Measurements from ENCODE around the gene KIAA1671. TPM values are rescaled to one million over a fixed set of nuclear protein-coding genes. Genes with fewer than 3 reads are reported as not detected.
A peak's percentile ranks its signal among the peaks of the same experiment; 100 is the strongest.
"Not testable (repeated sequence)": the region's sequence is repeated elsewhere in the genome, so short reads cannot be mapped to it uniquely, and the experiment has no call there.

Gene KIAA1671
- total RNA-seq, 1 donor from 2014 or later = 62.1 TPM

DNA sequence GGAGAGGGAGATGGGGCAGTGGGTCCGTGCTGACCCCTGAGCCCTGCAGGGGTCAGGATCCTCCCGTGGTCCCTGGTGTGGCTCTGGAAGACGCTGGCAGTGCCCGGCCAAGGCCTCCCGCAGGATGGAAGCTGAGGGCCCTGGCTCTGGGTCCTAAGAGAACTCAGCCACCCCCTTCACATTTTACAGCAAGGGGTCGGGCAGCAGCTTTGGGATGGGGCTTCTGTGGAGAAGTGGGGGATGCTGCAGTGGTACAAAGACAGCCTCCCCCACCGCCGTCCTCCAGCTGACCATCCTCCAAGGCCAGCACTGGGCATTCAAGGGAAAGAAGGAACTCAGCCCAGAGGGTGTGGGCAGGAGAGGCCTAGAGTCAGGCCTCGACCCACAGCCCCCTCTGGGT lies 225.4 kb downstream of the KIAA1671 start:
- no peak for DNase-seq (ENCODE audit: low spot score, unreplicated experiment)
- TF ChIP-seq, protein P1, sequence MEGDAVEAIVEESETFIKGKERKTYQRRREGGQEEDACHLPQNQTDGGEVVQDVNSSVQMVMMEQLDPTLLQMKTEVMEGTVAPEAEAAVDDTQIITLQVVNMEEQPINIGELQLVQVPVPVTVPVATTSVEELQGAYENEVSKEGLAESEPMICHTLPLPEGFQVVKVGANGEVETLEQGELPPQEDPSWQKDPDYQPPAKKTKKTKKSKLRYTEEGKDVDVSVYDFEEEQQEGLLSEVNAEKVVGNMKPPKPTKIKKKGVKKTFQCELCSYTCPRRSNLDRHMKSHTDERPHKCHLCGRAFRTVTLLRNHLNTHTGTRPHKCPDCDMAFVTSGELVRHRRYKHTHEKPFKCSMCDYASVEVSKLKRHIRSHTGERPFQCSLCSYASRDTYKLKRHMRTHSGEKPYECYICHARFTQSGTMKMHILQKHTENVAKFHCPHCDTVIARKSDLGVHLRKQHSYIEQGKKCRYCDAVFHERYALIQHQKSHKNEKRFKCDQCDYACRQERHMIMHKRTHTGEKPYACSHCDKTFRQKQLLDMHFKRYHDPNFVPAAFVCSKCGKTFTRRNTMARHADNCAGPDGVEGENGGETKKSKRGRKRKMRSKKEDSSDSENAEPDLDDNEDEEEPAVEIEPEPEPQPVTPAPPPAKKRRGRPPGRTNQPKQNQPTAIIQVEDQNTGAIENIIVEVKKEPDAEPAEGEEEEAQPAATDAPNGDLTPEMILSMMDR (IDR thresholded peaks at IDR 0.05; ENCODE audit: unreplicated experiment) = no peak
- no peak overlapping the region for H3K4me3 Mint-ChIP-seq (ENCODE audit: low read depth)
- peaks cover 8% of the 10 kb centered on the region for H3K9me3 Mint-ChIP-seq (ENCODE audit: low read depth)
- peaks cover 30% of the 10 kb centered on the region for H3K36me3 Mint-ChIP-seq (ENCODE audit: insufficient read depth)
- no peaks in the 10 kb centered on the region for H3K4me1 Mint-ChIP-seq (ENCODE audit: low read depth)
- H3K27me3 Mint-ChIP-seq = no peaks in the 10 kb centered on the region
- H3K27ac Mint-ChIP-seq = no peak overlapping the region

DNA sequence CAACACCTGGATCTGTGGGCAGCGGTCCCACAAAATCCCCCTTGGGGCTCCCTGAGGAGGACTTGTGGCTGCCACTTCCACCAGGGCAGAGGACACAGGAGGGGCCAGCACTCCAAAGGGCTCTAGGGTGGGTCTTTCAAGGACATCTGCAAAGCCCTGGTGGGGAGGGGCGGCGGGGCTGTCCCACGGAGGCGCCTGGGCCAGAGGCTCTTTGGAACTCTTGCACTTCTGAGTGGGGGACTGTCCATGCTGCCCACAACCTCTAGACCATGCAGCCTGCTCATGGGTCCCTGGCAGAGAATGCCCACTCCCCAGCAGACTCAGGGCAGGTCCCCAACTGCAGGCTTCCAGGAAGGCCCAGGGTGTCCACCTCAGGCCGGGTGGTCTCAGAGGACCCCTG lies 225.8 kb downstream of the KIAA1671 start:
- DNase-seq (ENCODE audit: low spot score, unreplicated experiment); H3K9me3 Mint-ChIP-seq (ENCODE audit: low read depth); H3K27me3 Mint-ChIP-seq; H3K4me3 Mint-ChIP-seq (ENCODE audit: low read depth); H3K4me1 Mint-ChIP-seq (ENCODE audit: low read depth); H3K27ac Mint-ChIP-seq: not testable (repeated sequence)
- H3K36me3 Mint-ChIP-seq (ENCODE audit: insufficient read depth) = peaks cover 31% of the 10 kb centered on the region

GRCh38 chr22:25178869-25179631 lies 226.5 kb downstream of the KIAA1671 start:
- not testable (repeated sequence) for H3K4me1 Mint-ChIP-seq (ENCODE audit: low read depth); DNase-seq (ENCODE audit: low spot score, unreplicated experiment); H3K9me3 Mint-ChIP-seq (ENCODE audit: low read depth); H3K4me3 Mint-ChIP-seq (ENCODE audit: low read depth); H3K27ac Mint-ChIP-seq; H3K27me3 Mint-ChIP-seq
- H3K36me3 Mint-ChIP-seq (ENCODE audit: insufficient read depth) = peaks cover 35% of the 10 kb centered on the region

- Mint-ChIP-seq H3K27ac (no peak overlapping the region), H3K36me3 (ENCODE audit: insufficient read depth) (peaks cover 50% of the 10 kb centered on the region), H3K4me1 (ENCODE audit: low read depth) (no peaks in the 10 kb centered on the region), H3K9me3 (ENCODE audit: low read depth) (peaks cover 8% of the 10 kb centered on the region), H3K4me3 (ENCODE audit: low read depth) (no peak overlapping the region), H3K27me3 (no peaks in the 10 kb centered on the region)
- DNase-seq (ENCODE audit: low spot score, unreplicated experiment) = no peak
- TF ChIP-seq, protein P1 (IDR thresholded peaks at IDR 0.05; ENCODE audit: unreplicated experiment) = no peak
These were observed 229.9 kb downstream of the KIAA1671 start for GRCh38 chr22:25182131-25183110.

GRCh38 chr22:25183949-25184619 lies 231.6 kb downstream of the KIAA1671 start:
- peak overlapping the region; percentile 87 for H3K27ac Mint-ChIP-seq
- no peaks in the 10 kb centered on the region for H3K27me3 Mint-ChIP-seq
- peaks cover 8% of the 10 kb centered on the region for H3K9me3 Mint-ChIP-seq (ENCODE audit: low read depth)

More at GRCh38 chr22:25183949-25184619, 231.6 kb downstream of the KIAA1671 start:
- Mint-ChIP-seq H3K36me3 (ENCODE audit: insufficient read depth) (peaks cover 49% of the 10 kb centered on the region), H3K4me1 (ENCODE audit: low read depth) (no peaks in the 10 kb centered on the region), H3K4me3 (ENCODE audit: low read depth) (no peak overlapping the region)
- TF ChIP-seq, protein P1 (IDR thresholded peaks at IDR 0.05; ENCODE audit: unreplicated experiment) = no peak
- DNase-seq (ENCODE audit: low spot score, unreplicated experiment) = no peak
